Endothelial cell (in vitro differentiated cells): ENCODE measurements around the gene SYTL5. TPM values are rescaled to one million over a fixed set of nuclear protein-coding genes. Genes with fewer than 3 reads are reported as not detected.

ENCODE experiments used
- DNase-seq: peaks from one replicate; pipeline ENCODE4 v3.0.0; 2021; ENCODE audit warnings: low spot score
- H3K27ac Mint-ChIP-seq: one replicate; pipeline ENCODE4 v1.8.0; 2021; ENCODE audit warnings: mixed read lengths, inconsistent platforms; ENCODE audit not compliant: unreplicated experiment
- H3K27me3 Mint-ChIP-seq: one replicate; pipeline ENCODE4 v1.8.0; 2021; ENCODE audit warnings: mild to moderate bottlenecking, moderate library complexity, mixed read lengths, inconsistent platforms; ENCODE audit not compliant: unreplicated experiment
- H3K36me3 Mint-ChIP-seq: one replicate; pipeline ENCODE4 v1.8.0; 2021; ENCODE audit warnings: mild to moderate bottlenecking, low read depth, mixed read lengths, inconsistent platforms; ENCODE audit not compliant: unreplicated experiment
- H3K4me1 Mint-ChIP-seq: one replicate; pipeline ENCODE4 v1.8.0; 2021; ENCODE audit warnings: mild to moderate bottlenecking, mixed read lengths, inconsistent platforms; ENCODE audit not compliant: unreplicated experiment
- H3K4me3 Mint-ChIP-seq: one replicate; pipeline ENCODE4 v1.8.0; 2021; ENCODE audit warnings: mild to moderate bottlenecking, mixed read lengths, inconsistent platforms; ENCODE audit not compliant: unreplicated experiment
- H3K9me3 Mint-ChIP-seq: one replicate; pipeline ENCODE4 v1.8.0; 2021; ENCODE audit warnings: mixed read lengths, inconsistent platforms; ENCODE audit not compliant: unreplicated experiment
- long read RNA-seq: library from polyadenylated mRNA; unstranded; transcript quantifications from one replicate; pipeline ENCODE4 v2.0.0, GENCODE V29; 2020; ENCODE audit not compliant: unreplicated experiment
- total RNA-seq: library from RNA; stranded (reverse); fragmentation: NEBNext Ultra II Directional; extraction: Animal tissue kit (Norgen Biotek cat#: 25700); gene quantifications from one replicate; pipeline ENCODE4 v1.2.1, GENCODE V29; 2021; ENCODE audit not compliant: unreplicated experiment
- TF ChIP-seq, protein P1 (sequence below): fragments of 200-600 bp; sonication (generic); IDR thresholded peaks from one replicate; pipeline ENCODE4 v1.5.0; 2021; ENCODE audit warnings: antibody characterized with exemption; ENCODE audit not compliant: unreplicated experiment

Gene SYTL5
- not detected for total RNA-seq
- long read RNA-seq = 0 reads

DNA sequence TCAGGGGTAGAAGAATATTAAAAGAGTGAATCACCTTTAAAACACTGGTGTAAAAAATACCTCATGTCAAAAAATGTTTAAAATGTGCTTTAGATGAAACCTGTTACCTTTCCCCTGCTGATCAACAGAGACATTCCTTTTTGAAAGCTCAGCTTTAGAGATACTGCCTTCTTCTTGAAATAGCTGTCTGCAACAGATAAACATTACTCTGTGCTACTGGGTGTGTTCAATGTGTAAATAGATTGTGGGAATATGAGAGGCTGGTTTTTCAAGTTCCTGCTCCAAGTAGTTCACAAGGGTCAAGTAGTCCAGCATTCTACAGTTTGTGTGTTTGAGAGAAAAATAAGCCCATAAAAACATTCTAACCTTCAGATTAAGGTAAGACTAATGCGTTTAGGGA, at the start of gene SYTL5:
SYTL5 (plus strand) TSS at position 263 of the 400 bp plus-strand sequence. CDS start 27,337 bp downstream, outside the sequence.
- H3K4me3 Mint-ChIP-seq = no peak within 1 kb of the TSS
- DNase-seq = no peak
- TF ChIP-seq, protein P1, sequence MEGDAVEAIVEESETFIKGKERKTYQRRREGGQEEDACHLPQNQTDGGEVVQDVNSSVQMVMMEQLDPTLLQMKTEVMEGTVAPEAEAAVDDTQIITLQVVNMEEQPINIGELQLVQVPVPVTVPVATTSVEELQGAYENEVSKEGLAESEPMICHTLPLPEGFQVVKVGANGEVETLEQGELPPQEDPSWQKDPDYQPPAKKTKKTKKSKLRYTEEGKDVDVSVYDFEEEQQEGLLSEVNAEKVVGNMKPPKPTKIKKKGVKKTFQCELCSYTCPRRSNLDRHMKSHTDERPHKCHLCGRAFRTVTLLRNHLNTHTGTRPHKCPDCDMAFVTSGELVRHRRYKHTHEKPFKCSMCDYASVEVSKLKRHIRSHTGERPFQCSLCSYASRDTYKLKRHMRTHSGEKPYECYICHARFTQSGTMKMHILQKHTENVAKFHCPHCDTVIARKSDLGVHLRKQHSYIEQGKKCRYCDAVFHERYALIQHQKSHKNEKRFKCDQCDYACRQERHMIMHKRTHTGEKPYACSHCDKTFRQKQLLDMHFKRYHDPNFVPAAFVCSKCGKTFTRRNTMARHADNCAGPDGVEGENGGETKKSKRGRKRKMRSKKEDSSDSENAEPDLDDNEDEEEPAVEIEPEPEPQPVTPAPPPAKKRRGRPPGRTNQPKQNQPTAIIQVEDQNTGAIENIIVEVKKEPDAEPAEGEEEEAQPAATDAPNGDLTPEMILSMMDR = no peak
- no peaks in the 10 kb centered on the region for H3K27me3 Mint-ChIP-seq
- no peaks in the 10 kb centered on the region for H3K36me3 Mint-ChIP-seq
- no peak within 1 kb of the TSS for H3K27ac Mint-ChIP-seq
- H3K4me1 Mint-ChIP-seq = no peaks in the 10 kb centered on the region
- H3K9me3 Mint-ChIP-seq = no peaks in the 10 kb centered on the region

DNA sequence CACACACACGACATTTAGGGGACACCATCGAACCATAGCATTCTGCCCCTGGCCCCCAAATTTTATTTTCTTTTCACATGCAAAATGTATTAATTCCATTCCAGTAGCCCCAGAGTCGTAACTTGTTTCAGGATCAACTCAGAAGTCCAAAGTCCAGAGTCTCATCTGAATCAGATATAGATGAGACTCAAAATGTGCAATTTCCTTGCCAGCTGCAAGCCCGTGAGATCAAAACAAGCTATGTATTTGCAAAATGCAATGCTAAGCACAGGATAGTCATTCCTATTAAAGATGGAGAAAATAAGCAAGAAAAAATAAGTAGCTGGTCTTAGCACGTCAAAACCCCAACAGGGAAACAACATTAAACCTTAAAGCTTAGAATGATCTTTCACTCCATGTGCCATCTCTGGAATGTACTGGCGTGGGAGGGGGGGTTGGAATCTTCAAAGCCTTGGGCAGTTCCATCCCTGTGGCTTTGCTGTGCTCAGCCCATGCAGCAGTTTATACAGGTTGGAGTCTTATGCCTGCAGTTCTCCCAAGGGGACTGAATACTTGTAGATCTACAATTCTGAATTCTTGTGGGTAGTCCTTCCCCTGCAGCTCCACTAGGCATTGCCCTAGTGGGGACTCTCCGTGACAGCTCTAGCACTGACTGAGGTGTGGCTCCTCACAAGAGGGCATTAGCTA, 47.7 kb upstream of the SYTL5 start:
- TF ChIP-seq, protein P1 = no peak
- Mint-ChIP-seq H3K36me3 (no peaks in the 10 kb centered on the region), H3K9me3 (no peaks in the 10 kb centered on the region), H3K27ac (no peak overlapping the region), H3K4me1 (no peaks in the 10 kb centered on the region), H3K27me3 (no peaks in the 10 kb centered on the region), H3K4me3 (no peak overlapping the region)
- DNase-seq = no peak

DNA sequence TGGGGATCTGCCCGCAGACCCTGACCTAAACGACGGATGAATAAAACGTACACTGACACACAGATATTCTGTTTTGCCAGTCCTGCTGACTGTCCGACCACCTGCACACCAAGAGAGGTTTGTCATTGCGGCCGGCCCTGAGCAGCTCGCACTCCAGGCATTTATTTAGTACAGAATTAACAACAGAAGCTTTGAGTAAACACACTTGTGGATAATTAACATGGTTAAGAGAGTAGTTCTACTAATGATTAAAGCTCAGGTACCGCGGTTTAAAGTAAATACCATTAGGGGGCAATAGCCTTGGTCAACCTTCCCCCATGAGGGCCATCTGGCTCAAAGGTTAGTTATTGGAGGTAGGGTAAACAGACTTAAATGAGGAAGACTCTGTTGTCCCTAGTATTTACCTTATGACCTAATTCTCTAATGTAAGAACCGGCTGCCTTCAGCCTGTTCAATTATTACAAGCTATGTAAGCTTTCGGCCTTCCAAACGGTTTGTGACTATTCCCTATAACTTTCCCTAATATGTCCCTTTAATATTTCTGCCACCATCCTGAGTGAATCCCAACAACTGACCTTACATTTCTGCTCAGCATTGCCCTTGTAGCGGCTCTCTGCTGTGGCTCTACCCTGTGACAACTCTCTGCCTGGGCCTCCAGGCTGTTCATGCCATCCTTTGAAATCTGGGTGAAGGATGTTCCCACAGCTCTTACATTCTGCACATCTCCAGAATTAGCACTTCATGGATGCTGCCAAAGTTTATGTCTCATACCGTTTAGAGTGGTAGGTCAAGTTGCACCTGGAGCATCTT, 46.9 kb upstream of the SYTL5 start:
- H3K9me3 Mint-ChIP-seq = no peaks in the 10 kb centered on the region
- no peaks in the 10 kb centered on the region for H3K36me3 Mint-ChIP-seq
- no peaks in the 10 kb centered on the region for H3K27me3 Mint-ChIP-seq
- H3K27ac Mint-ChIP-seq = no peak overlapping the region
- no peaks in the 10 kb centered on the region for H3K4me1 Mint-ChIP-seq
- H3K4me3 Mint-ChIP-seq = no peak overlapping the region
- TF ChIP-seq, protein P1 = no peak
- no peak for DNase-seq

DNA sequence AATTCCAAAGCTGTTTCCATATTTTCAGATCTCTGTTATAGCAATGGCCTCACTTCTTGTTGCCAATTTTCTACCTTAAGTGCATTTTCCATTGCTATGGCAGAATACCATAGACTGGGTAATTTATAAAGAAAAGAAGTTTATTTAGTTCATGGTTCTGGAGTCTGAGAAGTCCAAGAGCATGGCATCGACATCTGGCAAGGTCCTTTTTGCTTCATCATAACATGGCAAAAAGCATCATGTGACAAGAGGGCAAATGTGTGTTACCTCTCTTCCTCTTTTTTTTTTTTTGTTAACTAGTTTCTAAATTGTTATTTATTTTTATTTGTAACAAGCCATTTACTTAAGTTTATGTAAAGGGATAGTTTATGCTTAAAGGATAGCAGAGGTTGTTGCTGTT, 45.2 kb upstream of the SYTL5 start:
- TF ChIP-seq, protein P1 = no peak
- Mint-ChIP-seq H3K27ac (no peak overlapping the region), H3K36me3 (no peaks in the 10 kb centered on the region), H3K4me1 (no peaks in the 10 kb centered on the region), H3K9me3 (no peaks in the 10 kb centered on the region), H3K4me3 (no peak overlapping the region), H3K27me3 (no peaks in the 10 kb centered on the region)
- DNase-seq = no peak

DNA sequence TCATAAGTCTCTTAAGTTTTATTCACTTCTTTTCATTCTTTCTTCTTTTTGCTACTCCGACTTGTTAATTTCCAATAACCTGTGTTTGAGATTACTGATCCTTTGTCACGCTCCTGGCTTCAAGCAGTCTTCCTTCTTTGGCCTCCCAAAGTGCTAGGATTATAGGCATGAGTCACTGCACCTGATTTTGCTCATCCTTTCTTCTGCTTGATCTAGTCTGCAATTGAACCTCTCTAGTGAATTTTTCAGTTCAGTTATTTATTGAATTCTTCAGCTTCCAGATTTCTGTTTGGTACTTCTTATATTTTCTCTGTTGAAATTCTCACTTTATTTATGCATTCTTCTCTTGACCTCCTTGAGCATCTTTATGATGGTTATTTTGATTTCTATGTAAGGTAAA, 38.6 kb upstream of the SYTL5 start:
- Mint-ChIP-seq H3K4me1 (peaks cover 3% of the 10 kb centered on the region), H3K27me3 (no peaks in the 10 kb centered on the region), H3K9me3 (no peaks in the 10 kb centered on the region)

More for the DNA sequence above, 38.6 kb upstream of the SYTL5 start:
- H3K4me3 Mint-ChIP-seq = no peak overlapping the region
- DNase-seq = no peak
- TF ChIP-seq, protein P1 = no peak
- H3K27ac Mint-ChIP-seq = no peak overlapping the region
- H3K36me3 Mint-ChIP-seq = no peaks in the 10 kb centered on the region
